Fibroblast of lung (primary cell): ENCODE results near the gene EXD1.
"Not testable (repeated sequence)": the region's sequence is repeated elsewhere in the genome, so short reads cannot be mapped to it uniquely, and the experiment has no call there.

Experiments
- EZH2 ChIP-seq: IDR thresholded peaks from 2 replicates; pipeline ENCODE4 v1.5.1; 2012; ENCODE audit warnings: low read length, control low read depth, mild to moderate bottlenecking; ENCODE audit errors: missing control alignments
- TF ChIP-seq, protein P1 (sequence below), 2 donors: IDR thresholded peaks in 1 of 2; conservative IDR thresholded peaks in 1 of 2; 1 replicate in 1 of 2; 2 replicates in 1 of 2; pipeline ENCODE4 v1.5.1; 2011 to 2012; ENCODE audit warnings: low read length in 2 of 2, control low read depth in 1 of 2, inconsistent platforms in 1 of 2, low read depth in 1 of 2, mild to moderate bottlenecking in 1 of 2

GRCh38 chr15:41139112-41139511 lies 91.4 kb downstream of the EXD1 start:
- TF ChIP-seq, protein P1, sequence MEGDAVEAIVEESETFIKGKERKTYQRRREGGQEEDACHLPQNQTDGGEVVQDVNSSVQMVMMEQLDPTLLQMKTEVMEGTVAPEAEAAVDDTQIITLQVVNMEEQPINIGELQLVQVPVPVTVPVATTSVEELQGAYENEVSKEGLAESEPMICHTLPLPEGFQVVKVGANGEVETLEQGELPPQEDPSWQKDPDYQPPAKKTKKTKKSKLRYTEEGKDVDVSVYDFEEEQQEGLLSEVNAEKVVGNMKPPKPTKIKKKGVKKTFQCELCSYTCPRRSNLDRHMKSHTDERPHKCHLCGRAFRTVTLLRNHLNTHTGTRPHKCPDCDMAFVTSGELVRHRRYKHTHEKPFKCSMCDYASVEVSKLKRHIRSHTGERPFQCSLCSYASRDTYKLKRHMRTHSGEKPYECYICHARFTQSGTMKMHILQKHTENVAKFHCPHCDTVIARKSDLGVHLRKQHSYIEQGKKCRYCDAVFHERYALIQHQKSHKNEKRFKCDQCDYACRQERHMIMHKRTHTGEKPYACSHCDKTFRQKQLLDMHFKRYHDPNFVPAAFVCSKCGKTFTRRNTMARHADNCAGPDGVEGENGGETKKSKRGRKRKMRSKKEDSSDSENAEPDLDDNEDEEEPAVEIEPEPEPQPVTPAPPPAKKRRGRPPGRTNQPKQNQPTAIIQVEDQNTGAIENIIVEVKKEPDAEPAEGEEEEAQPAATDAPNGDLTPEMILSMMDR (conservative IDR thresholded peaks at IDR 0.05 in 1 of 2, IDR thresholded peaks at IDR 0.05 in 1 of 2; ENCODE audit: low read depth in 1 of 2, low read length in 2 of 2), result not testable (repeated sequence)
- not testable (repeated sequence) for TF ChIP-seq EZH2
